Loucy (cell line): ENCODE measurements around the gene ZNF544.
A peak's percentile ranks its signal among the peaks of the same experiment; 100 is the strongest.

Source experiments
- H2AFZ ChIP-seq: fragments of 200-600 bp; sonication (generic); 2 replicates; pipeline ENCODE4 v1.6.0; 2016; ENCODE audit warnings: antibody characterized with exemption, mild to moderate bottlenecking, low read length, moderate library complexity
- H3F3A ChIP-seq: fragments of 200-600 bp; 2 replicates; pipeline ENCODE4 v1.6.0; 2016; ENCODE audit warnings: antibody characterized with exemption, low read depth, mild to moderate bottlenecking
- H3K27me3 ChIP-seq: fragments of 200-600 bp; sonication (generic); 2 replicates; pipeline ENCODE4 v1.6.1; 2014; ENCODE audit warnings: low read length, mild to moderate bottlenecking; ENCODE audit not compliant: insufficient read depth, poor library complexity, severe bottlenecking
- H3K36me3 ChIP-seq: fragments of 200-600 bp; sonication (generic); 2 replicates; pipeline ENCODE4 v1.6.1; 2016; ENCODE audit warnings: low read length; ENCODE audit not compliant: insufficient read depth
- H3K4me1 ChIP-seq: fragments of 200-600 bp; sonication (generic); 2 replicates; pipeline ENCODE4 v1.5.1; 2014; ENCODE audit warnings: low read length, mild to moderate bottlenecking; ENCODE audit not compliant: insufficient read depth, poor library complexity, severe bottlenecking
- H3K4me2 ChIP-seq: fragments of 200-600 bp; sonication (generic); 2 replicates; pipeline ENCODE4 v1.6.0; 2014; ENCODE audit warnings: antibody characterized with exemption, low read length, low read depth, mild to moderate bottlenecking; ENCODE audit not compliant: poor library complexity, severe bottlenecking
- H3K4me3 ChIP-seq: fragments of 200-600 bp; sonication (generic); 2 replicates; pipeline ENCODE4 v1.5.1; 2014; ENCODE audit warnings: low read length, mild to moderate bottlenecking, mixed read lengths; ENCODE audit not compliant: poor library complexity, severe bottlenecking
- H3K79me2 ChIP-seq: fragments of 200-600 bp; sonication (generic); 2 replicates; pipeline ENCODE4 v1.6.1; 2014; ENCODE audit warnings: low read length; ENCODE audit not compliant: insufficient read depth
- H3K9ac ChIP-seq: fragments of 200-600 bp; sonication (generic); 2 replicates; pipeline ENCODE4 v1.6.0; 2014; ENCODE audit warnings: mild to moderate bottlenecking, low read depth, low read length, moderate library complexity; ENCODE audit not compliant: poor library complexity, severe bottlenecking
- H3K9me2 ChIP-seq: fragments of 200-600 bp; sonication (generic); replicated peaks from 2 replicates; pipeline ENCODE4 v1.6.1; 2016; ENCODE audit warnings: low read depth, low read length, mixed read lengths
- H3K9me3 ChIP-seq: fragments of 200-600 bp; sonication (generic); 2 replicates; pipeline ENCODE4 v1.6.1; 2014; ENCODE audit warnings: mild to moderate bottlenecking, antibody characterized with exemption, low read length, low read depth; ENCODE audit not compliant: insufficient read depth
- H4K20me1 ChIP-seq: fragments of 200-600 bp; sonication (generic); 2 replicates; pipeline ENCODE4 v1.6.0; 2014; ENCODE audit warnings: antibody characterized with exemption, low read length, mild to moderate bottlenecking; ENCODE audit not compliant: insufficient read depth, poor library complexity, severe bottlenecking
- EZH2phosphoT487 ChIP-seq: fragments of 200-600 bp; IDR thresholded peaks from 2 replicates; pipeline ENCODE4 v1.6.1; 2018; ENCODE audit warnings: antibody characterized with exemption, mild to moderate bottlenecking, moderate library complexity, borderline replicate concordance
- TF ChIP-seq, protein P1 (sequence below): fragments of 200-600 bp; sonication (generic); conservative IDR thresholded peaks from 2 replicates; pipeline ENCODE4 v1.5.1; 2014; ENCODE audit warnings: mild to moderate bottlenecking, antibody characterized with exemption, low read length

The ZNF544 gene

DNA sequence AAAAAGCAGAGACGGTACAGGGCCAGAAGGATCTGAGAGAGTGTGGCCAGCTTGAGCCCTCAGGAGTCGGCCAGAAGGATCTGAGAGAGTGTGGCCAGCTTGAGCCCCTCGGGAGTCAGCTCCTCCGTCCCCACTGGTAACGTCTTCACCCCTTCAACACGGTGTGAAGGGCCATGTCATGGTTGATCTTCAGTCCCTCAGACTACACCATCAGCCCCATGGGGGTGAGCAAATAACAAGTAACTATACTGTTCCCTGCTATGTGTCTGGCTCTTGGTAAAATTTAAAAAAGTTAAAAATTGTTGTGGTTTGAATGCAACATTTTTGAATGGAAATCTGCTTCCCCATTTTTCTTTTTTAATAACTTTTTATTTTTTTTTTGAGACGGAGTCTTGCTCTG lies 48.5 kb downstream of the ZNF544 start:
- Histone ChIP-seq H3K4me2 (peak overlapping the region; percentile 73), H3K36me3 (no peaks in the 10 kb centered on the region), H4K20me1 (peaks cover 24% of the 10 kb centered on the region), H3F3A (no peaks in the 10 kb centered on the region), H2AFZ (no peak overlapping the region), H3K9me3 (no peaks in the 10 kb centered on the region), H3K79me2 (peaks cover 45% of the 10 kb centered on the region), H3K9ac (no peak overlapping the region), H3K27me3 (no peaks in the 10 kb centered on the region), H3K4me1 (peaks cover 30% of the 10 kb centered on the region), H3K9me2 (no peaks in the 10 kb centered on the region), H3K4me3 (no peak overlapping the region)
- no peak for TF ChIP-seq EZH2phosphoT487
- TF ChIP-seq, protein P1, sequence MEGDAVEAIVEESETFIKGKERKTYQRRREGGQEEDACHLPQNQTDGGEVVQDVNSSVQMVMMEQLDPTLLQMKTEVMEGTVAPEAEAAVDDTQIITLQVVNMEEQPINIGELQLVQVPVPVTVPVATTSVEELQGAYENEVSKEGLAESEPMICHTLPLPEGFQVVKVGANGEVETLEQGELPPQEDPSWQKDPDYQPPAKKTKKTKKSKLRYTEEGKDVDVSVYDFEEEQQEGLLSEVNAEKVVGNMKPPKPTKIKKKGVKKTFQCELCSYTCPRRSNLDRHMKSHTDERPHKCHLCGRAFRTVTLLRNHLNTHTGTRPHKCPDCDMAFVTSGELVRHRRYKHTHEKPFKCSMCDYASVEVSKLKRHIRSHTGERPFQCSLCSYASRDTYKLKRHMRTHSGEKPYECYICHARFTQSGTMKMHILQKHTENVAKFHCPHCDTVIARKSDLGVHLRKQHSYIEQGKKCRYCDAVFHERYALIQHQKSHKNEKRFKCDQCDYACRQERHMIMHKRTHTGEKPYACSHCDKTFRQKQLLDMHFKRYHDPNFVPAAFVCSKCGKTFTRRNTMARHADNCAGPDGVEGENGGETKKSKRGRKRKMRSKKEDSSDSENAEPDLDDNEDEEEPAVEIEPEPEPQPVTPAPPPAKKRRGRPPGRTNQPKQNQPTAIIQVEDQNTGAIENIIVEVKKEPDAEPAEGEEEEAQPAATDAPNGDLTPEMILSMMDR: no peak

DNA sequence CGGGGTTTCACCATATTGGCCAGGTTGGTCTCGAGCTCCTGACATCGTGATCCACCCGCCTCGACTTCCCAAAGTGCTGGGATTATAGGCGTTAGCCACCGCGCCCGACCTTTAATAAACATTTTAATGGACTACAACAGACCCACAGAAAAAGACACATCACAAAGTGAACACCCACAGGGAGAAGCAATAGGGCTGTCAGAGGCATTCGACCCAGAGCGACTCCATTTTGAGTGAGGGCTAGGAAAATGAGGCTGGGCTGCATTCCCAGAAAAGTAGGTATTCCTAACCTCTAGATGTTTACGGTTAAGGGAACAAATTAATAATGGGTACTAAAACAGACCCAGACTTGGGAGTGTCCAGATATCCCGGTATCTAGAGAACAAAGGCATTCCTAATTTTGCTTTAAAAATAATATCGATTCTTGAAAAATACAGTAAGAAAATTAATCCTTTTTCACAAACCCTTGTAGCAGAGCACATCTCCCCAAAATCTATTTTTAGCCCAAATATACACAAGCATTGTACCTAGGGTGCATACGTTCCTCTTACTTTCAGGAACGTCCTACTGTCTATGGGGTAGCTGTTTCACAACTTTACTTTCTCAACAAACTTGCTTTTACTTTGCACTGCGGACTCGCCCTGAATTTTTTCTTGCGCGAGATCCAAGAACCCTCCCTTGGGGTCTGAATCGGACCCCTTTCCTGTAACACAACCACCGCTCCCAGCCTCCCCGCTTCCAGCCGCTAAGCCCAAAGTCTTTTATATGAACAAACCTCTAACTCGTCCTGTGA lies 49.2 kb downstream of the ZNF544 start:
- peaks cover 30% of the 10 kb centered on the region for H3K4me1 ChIP-seq
- H3K79me2 ChIP-seq: peaks cover 51% of the 10 kb centered on the region
- peaks cover 32% of the 10 kb centered on the region for H4K20me1 ChIP-seq
- no peaks in the 10 kb centered on the region for H3K9me3 ChIP-seq
- TF ChIP-seq EZH2phosphoT487: no peak
- TF ChIP-seq, protein P1: no peak
- peak overlapping the region; percentile 71 for H2AFZ ChIP-seq
- H3F3A ChIP-seq: no peaks in the 10 kb centered on the region
- peak overlapping the region; percentile 82 for H3K9ac ChIP-seq
- H3K4me3 ChIP-seq: peak overlapping the region; percentile 82
- H3K4me2 ChIP-seq: peak overlapping the region; percentile 73
- H3K36me3 ChIP-seq: no peaks in the 10 kb centered on the region
- no peaks in the 10 kb centered on the region for H3K27me3 ChIP-seq
- H3K9me2 ChIP-seq: no peaks in the 10 kb centered on the region

DNA sequence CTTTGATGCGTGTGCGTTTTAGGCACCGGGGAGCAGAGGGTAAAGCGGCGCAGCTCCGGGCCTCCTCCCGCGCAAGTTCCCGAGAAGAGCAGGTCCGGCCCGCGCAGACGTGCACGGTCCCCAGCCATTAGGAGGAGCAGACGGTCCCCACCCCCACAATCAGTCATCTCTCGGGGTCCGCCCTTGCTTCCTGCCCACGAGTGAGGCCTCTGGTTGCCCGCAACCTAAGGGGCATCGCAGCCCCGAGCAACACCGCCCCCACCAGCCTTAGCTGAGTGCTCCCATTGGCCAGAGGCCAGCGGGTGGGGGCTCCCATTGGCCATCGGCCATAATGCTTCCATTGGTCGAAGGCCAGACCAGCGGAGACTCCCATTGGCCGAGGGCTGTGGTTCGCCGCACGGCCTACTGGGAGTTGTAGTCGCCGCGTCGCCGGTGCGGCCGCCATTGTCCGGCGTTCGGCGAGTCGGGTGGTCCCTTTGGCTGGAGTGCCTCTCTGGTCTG lies 49.9 kb downstream of the ZNF544 start, which contains the start of gene ZNF8:
ZNF8 (plus strand) TSS at position 415 of the 501 bp plus-strand sequence. CDS start 127 bp downstream, outside the sequence.
- H2AFZ ChIP-seq: peak within 1 kb of the TSS; percentile 95

More for the DNA sequence above, 49.9 kb downstream of the ZNF544 start, which contains the start of gene ZNF8:
- Histone ChIP-seq H3K79me2 (peaks cover 57% of the 10 kb centered on the region), H3K36me3 (no peaks in the 10 kb centered on the region), H3K4me2 (peak within 1 kb of the TSS; percentile 92), H3K4me3 (peak within 1 kb of the TSS; percentile 82), H3K27me3 (no peaks in the 10 kb centered on the region), H3F3A (no peaks in the 10 kb centered on the region), H3K9me3 (no peaks in the 10 kb centered on the region), H3K9me2 (no peaks in the 10 kb centered on the region), H3K9ac (peak within 1 kb of the TSS; percentile 88), H3K4me1 (peaks cover 30% of the 10 kb centered on the region), H4K20me1 (peaks cover 32% of the 10 kb centered on the region)
- no peak for TF ChIP-seq EZH2phosphoT487
- TF ChIP-seq, protein P1: no peak
